ENCODE data around the gene NFASC.

DNA sequence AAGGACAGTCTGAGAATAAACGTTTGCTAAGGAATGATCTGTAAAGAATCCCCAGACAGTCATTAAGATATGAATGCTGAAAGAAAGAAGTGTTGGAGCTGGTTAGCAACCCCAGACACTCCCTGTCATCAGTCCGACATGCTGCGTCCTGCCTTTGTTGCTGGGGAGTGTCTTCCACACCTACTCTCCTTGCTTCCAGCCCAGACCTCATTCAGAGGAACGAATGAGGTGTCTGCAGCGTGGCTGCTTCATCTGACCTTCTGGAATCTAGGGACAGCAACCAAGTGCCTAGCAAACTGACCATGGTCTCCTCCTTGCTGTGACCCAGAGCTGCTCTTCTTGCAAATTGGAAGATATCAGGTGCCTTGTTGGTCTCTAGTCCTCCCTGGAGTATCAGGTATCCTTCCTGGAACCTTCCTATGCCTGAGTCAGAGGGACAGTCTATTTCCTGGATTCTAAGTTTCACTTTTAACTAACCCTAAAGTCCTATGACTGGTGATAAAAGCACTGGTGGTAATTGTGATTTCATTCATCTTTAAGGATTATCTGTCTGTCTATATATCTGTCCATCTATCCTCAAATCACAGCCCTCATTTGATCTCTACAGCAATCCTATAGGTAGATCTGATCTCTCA, 45.3 kb downstream of the NFASC start:
- TF ChIP-seq, protein P1, sequence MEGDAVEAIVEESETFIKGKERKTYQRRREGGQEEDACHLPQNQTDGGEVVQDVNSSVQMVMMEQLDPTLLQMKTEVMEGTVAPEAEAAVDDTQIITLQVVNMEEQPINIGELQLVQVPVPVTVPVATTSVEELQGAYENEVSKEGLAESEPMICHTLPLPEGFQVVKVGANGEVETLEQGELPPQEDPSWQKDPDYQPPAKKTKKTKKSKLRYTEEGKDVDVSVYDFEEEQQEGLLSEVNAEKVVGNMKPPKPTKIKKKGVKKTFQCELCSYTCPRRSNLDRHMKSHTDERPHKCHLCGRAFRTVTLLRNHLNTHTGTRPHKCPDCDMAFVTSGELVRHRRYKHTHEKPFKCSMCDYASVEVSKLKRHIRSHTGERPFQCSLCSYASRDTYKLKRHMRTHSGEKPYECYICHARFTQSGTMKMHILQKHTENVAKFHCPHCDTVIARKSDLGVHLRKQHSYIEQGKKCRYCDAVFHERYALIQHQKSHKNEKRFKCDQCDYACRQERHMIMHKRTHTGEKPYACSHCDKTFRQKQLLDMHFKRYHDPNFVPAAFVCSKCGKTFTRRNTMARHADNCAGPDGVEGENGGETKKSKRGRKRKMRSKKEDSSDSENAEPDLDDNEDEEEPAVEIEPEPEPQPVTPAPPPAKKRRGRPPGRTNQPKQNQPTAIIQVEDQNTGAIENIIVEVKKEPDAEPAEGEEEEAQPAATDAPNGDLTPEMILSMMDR (IDR thresholded peaks at IDR 0.05) = no peak
- TF ChIP-seq POLR2A (IDR thresholded peaks at IDR 0.05) = no peak

All from adrenal gland (tissue), 5 donors.